ENCODE data around the gene ARID1A.

The ARID1A gene

GRCh38 chr1:26743426-26744059 lies 47.7 kb downstream of the ARID1A start:
- DNase-seq (ENCODE audit: low spot score) = no peak
- no peak for TF ChIP-seq CTCF (IDR thresholded peaks at IDR 0.05; ENCODE audit: extremely low read depth, missing control alignments)

GRCh38 chr1:26744075-26744959 lies 48.5 kb downstream of the ARID1A start:
- DNase-seq (ENCODE audit: low spot score) = peak; percentile 85
- no peak for TF ChIP-seq CTCF (IDR thresholded peaks at IDR 0.05; ENCODE audit: extremely low read depth, missing control alignments)

GRCh38 chr1:26745191-26745590 lies 49.4 kb downstream of the ARID1A start:
- DNase-seq (ENCODE audit: low spot score) = no peak
- no peak for TF ChIP-seq CTCF (IDR thresholded peaks at IDR 0.05; ENCODE audit: extremely low read depth, missing control alignments)

- DNase-seq (ENCODE audit: low spot score) = no peak
- TF ChIP-seq CTCF (IDR thresholded peaks at IDR 0.05; ENCODE audit: extremely low read depth, missing control alignments) = no peak
Observed at GRCh38 chr1:26747048-26747447, 51.2 kb downstream of the ARID1A start.

- DNase-seq (ENCODE audit: low spot score) = no peak
- TF ChIP-seq CTCF (IDR thresholded peaks at IDR 0.05; ENCODE audit: extremely low read depth, missing control alignments) = no peak
Observed at GRCh38 chr1:26748351-26748750, 52.5 kb downstream of the ARID1A start.

- no peak for TF ChIP-seq CTCF (IDR thresholded peaks at IDR 0.05; ENCODE audit: extremely low read depth, missing control alignments)
- no peak for DNase-seq (ENCODE audit: low spot score)
Observed at GRCh38 chr1:26749458-26749857, 53.6 kb downstream of the ARID1A start.

GRCh38 chr1:26750428-26750827 lies 54.6 kb downstream of the ARID1A start:
- no peak for DNase-seq (ENCODE audit: low spot score)
- no peak for TF ChIP-seq CTCF (IDR thresholded peaks at IDR 0.05; ENCODE audit: extremely low read depth, missing control alignments)
